Hematopoietic multipotent progenitor cell treated with erythropoietin and hydrocortisone succinate and interleukin-3 and kit ligand, for 17 days (in vitro differentiated cells): ENCODE measurements around the gene EIF5A.
A peak's percentile ranks its signal among the peaks of the same experiment; 100 is the strongest.

ENCODE experiments used
- DNase-seq: peaks from one replicate; pipeline ENCODE4 v3.0.0-alpha.2; 2015; ENCODE audit warnings: low spot score

The EIF5A gene

GRCh38 chr17:7313088-7313889, 5.9 kb downstream of the EIF5A start:
- no peak for DNase-seq

- DNase-seq = no peak
These were observed 6.7 kb downstream of the EIF5A start for GRCh38 chr17:7313890-7314718.

DNA sequence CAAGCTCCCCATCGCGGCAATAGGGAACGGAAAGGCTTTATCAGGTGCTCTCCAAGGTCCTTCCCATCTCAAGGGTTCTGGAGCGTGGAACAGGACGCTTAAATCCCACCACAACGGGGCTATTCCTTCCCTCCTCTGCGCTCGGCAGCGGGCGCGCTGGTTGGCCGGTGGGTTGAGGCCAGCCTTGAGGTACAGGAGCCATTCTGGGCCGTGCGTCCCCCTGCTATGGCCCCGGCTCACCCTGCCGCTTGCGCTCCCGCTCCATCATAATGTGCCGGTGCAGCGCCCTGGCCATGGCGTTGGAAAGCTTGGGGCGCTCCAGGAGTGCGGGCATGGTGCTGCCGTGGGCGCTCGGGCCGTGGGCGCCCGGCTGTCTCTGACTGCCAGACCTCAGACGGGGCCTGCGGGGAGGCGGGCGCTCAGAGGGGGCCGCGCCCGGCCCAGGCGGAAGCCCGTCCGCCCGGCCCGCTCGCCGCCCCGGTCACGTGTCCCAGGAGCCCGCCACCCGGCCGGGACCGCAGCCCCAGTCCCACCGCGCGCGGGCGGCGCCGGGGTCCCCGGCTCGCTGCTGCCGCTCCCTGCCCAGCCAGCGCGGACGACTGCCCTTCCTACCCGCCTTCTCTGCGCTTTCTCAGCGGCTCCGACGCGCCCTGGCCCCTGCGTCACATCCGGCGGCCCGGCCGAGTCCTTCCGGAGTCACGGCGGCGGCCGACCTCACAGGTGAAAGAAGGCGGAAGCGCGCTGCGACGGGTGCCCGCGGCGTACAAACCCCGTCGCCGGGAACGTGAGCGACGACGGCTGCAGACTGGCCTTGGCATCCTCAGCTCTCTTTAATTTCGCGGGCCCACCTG, 7.5 kb downstream of the EIF5A start, which contains the start of gene GPS2:
Gene GPS2 (minus strand): TSS at position 642 of the 851 bp plus-strand sequence. CDS start 308 bp downstream, at position 334.
- peak; percentile 89 for DNase-seq

GRCh38 chr17:7315570-7316235, 8.3 kb downstream of the EIF5A start:
- DNase-seq = no peak

GRCh38 chr17:7317161-7317803, 9.9 kb downstream of the EIF5A start:
- no peak for DNase-seq

DNA sequence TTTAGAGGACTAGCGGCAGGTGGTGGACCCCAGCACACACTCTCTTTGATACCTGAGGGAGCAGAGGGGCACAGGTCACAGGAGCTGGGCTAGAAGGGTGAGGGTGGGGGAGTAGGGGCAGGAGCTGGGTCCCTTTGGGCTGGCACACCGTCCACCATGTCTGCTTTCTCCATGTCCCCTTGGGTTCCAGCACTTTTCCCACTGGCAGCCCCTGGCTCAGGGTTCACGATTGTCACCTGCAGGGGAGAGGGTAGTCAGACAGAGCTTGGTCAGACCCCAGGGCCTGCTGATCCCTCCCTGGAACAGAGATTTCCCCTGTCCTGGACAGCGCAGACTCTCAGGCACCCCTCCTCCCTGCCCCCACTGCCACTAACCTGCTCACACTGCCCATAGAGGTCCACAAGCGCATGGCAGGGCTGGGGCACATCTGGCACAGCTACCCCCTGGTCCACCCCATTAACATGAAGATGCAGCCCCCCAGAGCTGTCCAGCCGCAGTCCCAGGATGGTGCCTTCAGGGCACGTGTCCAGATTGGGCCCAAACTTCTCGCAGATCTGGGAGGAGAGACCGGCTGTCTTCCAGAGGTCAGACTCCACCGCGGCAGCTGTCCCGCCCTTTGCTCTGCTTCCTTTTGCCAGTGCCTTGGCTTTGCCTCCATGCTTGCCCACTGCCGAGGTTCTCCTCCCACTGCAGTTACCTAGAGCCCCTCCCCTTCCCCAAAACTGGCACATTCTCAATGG, 10.9 kb downstream of the EIF5A start:
- no peak for DNase-seq

GRCh38 chr17:7321466-7321865, 14.0 kb downstream of the EIF5A start:
- DNase-seq = no peak

- no peak for DNase-seq
These were observed 15.2 kb downstream of the EIF5A start for GRCh38 chr17:7322520-7323194.

DNA sequence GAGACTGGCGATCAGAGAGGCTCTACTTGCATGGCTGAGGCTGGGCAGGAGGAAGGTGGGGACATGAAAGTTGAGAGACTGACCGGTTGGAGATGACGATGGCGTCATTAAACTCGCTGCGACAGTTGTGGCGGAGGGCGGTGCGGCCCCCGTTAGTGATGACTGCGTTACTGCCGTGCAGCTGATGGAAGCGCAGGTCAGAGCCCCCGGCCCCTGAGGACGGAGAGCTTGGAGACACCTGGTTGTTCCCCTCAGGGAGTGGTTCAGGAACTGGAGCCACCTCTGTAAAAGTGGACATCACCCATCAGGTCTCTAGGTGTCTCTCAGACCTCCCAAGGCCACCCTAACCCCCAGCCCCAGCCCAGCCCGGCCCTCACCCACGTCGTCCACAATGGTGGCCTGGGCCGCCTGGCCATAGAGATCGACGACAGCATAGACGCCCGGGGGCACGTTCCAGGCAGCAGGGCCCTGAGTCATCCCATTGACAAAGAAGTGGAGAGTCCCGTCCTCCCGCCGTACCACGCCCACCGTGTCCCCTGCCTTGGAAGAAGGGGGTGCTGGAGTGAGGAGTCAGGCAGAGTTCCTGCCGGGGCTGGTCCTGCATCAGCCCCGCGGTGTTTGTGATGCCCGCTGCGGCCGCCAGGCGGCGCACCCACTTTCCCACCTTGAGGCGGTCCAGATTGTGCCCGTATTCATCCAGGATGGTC, 16.5 kb downstream of the EIF5A start:
- peak; percentile 71 for DNase-seq

DNA sequence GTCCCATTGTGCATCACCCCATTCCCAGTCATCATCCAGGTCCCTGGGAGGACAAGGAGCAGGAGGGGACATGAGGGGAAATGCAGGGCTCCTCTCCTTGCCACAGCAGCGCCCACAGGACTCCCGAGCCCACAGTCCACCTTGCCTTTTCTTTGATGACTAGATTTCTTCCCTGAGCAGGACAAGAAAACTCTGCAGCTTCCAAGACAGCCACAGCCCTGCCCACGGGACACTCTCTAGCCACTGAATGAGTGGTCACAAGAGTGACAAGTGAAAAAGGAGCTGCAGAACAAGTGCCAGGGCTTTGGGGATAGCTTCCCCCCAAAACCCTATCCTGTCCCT, 17.0 kb downstream of the EIF5A start:
- no peak for DNase-seq

DNA sequence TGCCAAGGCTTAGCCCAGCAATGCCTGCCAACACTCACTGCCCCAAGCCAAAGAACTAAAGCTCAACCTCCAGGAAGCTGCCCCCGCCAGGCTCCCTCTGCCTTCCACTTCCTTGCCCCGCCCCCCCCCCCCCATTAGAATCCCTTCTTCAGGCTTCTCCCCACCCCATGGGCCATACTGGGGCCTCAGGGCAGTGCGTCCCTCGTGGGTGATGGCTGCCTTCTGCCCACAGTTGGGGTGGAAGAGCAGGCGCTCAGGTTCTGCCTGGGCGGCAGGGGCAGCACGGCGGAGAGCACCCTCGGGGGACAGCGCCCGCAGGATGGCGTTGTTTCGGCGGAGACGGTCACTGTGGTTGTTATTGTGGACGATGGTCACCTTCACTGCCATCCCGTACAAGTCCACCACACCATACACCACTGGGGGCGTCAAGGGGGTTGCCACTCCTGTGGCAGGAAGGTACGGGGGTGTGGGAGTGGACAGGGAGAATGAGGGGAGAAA, 17.7 kb downstream of the EIF5A start:
- DNase-seq = no peak

- DNase-seq = no peak
These were observed 18.8 kb downstream of the EIF5A start for GRCh38 chr17:7326186-7326585.

DNA sequence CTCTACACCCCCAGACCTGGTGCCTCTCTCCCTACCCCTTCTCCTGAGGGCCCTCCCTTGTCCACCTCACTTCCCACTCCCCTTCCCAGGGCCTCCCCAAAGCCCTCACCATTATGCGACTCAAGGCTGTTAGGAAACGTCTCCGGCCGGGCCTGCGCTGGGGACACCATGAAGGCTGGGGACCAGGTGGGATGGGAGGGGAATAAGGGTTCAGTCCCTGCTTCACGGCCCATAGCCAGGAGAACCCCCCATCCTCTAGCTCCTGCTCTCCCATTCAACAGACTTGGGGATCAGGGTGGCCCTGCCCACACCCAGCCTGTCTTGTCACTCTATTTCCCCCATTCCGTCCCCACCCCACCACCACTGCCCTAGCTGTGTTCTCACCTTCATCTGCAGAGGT, 19.6 kb downstream of the EIF5A start:
- DNase-seq = no peak

GRCh38 chr17:7327501-7327900, 20.1 kb downstream of the EIF5A start:
- DNase-seq = no peak

DNA sequence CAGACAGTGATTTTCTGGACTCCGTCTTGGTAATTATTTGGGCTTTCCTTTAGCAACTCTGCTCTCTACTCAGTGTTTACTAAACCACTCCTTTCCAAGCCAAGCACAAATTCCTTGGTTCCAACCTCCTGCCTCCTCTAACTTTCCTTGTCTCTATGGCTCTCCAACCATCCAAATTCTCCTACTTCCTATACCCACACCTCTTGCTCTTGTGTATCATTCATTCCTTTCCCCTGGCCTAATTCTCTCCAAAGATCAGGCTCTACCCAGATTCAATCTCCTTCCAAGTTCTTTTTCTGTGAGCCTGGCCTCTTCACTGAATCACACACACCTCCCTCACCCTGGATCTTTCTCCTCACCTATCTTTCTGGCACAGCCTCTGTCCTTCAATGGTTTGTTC, 20.6 kb downstream of the EIF5A start:
- DNase-seq = no peak

DNA sequence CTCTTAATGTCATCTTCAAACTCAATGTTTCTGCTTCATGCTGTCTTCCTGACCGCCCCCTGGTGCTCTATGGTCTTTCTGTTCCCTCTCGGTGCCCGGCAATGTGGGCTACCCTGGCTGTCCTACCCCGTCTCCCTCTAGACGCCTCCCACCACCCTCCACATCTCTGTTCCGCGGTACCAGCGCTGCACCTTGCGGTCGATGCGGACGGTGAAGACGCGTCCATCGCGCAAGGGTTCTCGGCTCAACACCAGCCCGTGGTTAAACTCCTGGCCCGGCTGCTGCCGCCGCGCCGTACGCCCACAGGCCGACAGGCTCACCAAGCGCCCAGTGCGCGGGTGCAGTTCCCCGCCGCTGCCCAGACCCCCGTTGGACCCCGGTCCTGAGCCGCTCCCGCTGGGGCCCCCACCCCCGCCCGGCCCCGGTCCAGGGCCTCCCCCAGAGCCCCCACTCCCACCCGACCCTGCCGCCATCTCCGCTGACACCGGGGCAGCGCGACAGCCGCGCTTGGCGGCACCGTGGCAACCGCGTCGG, 21.5 kb downstream of the EIF5A start, which contains the start of gene NEURL4:
Gene NEURL4 (minus strand): TSS at position 496 of the 534 bp plus-strand sequence. CDS start 23 bp downstream, at position 473.
- no peak for DNase-seq

DNA sequence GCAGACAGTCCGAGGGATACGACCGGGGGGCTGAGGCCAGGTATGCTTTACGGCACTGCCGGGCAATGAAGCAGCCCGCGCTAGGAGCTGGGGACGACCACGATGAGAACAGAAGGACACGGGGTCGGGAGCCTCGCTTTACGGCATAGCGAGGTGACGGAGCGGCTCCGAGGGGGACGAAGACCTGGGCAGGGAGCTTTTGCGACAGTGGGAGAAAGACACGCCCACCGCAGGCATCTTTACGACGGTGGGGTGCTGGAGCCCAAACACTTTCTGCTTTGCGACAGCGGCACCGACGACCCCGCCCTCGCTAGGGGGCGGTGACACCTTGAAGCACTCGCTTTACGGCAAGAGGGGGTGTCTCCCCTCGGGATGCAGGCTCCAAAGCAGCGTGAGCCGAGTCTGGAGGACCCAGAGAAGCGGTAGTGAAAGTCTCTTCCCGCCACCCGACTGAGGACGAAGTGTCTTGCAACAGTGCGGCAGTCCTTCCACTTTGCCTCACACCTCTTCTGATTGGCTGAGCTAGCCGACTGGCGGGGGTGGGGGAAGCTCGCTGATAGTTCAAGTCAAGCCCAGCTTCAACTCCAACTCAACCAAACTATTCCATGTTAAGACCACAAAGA, 22.1 kb downstream of the EIF5A start:
- peak; percentile 95 for DNase-seq

GRCh38 chr17:7329997-7330637, 22.7 kb downstream of the EIF5A start:
- peak; percentile 71 for DNase-seq
